GM12878 (cell line): ENCODE results near the gene ADAM29. TPM values are rescaled to one million over a fixed set of nuclear protein-coding genes. Genes with fewer than 3 reads are reported as not detected.

Experiments
- ATAC-seq: fragments of 200-7000 bp; cut with Tn5 transposase; 3 replicates; pipeline ENCODE4 v1.9.1; 2020; ENCODE audit warnings: mild to moderate bottlenecking, moderate library complexity
- BruUV-seq: library from RNA; stranded (reverse); fragments of 400-500 nt; replicated peaks from 2 replicates; lab custom pipeline; 2021; lab: Mats Ljungman, UMichigan
- CTCF ChIA-PET: fragments of 300-600 bp; sonication (Branson Sonifier 250); formaldehyde crosslinking; extraction: SDS; loops from one replicate; lab custom pipeline; 2021; ENCODE audit warnings: inconsistent platforms; lab: Yijun Ruan, JAX
- POLR2A ChIA-PET: fragments of 350-600 bp; formaldehyde crosslinking; extraction: SDS; loops from one replicate; lab custom pipeline; 2021; ENCODE audit warnings: inconsistent platforms; lab: Charles Lee
- RAD21 ChIA-PET: fragments of 300-600 bp; sonication (Branson Sonifier 250); formaldehyde crosslinking; loops from one replicate; lab custom pipeline; 2023; ENCODE audit warnings: antibody characterized with exemption; ENCODE audit not compliant: unreplicated experiment; lab: Charles Lee
- SMC1A ChIA-PET: fragments of 300-600 bp; sonication (Branson Sonifier 250); formaldehyde crosslinking; loops from one replicate; lab custom pipeline; 2023; ENCODE audit not compliant: unreplicated experiment, uncharacterized antibody; lab: Charles Lee
- DNase-seq: peaks from one replicate; pipeline ENCODE4 v3.0.0-alpha.2; 2011; ENCODE audit warnings: low read depth, low spot score
- FAIRE-seq: peaks from 3 replicates; lab custom pipeline; 2011; peaks lifted over from hg19 to GRCh38; lab: Jason Lieb, UNC
- H2AFZ ChIP-seq: 2 replicates; pipeline ENCODE4 v1.6.0; 2011; ENCODE audit warnings: low read depth, low read length, control low read depth; ENCODE audit not compliant: control insufficient read depth
- H3K27ac ChIP-seq: 2 replicates; pipeline ENCODE4 v1.5.1; 2011; ENCODE audit warnings: control low read depth; ENCODE audit not compliant: control insufficient read depth, insufficient read depth
- H3K27me3 ChIP-seq, 2 experiments: replicated peaks in 1 of 2; 2 replicates each; pipeline versions ENCODE4 v1.6.0 to v1.6.1; 2011; ENCODE audit warnings: low read length in 1 of 2; ENCODE audit not compliant: control insufficient read depth in 2 of 2, insufficient read depth in 2 of 2
- H3K36me3 ChIP-seq, 2 experiments: 2 replicates each; pipeline ENCODE4 v1.5.1; 2011; ENCODE audit warnings: low read length in 1 of 2; ENCODE audit not compliant: control insufficient read depth in 2 of 2, insufficient read depth in 2 of 2
- H3K4me1 ChIP-seq: 2 replicates; pipeline ENCODE4 v1.6.1; 2011; ENCODE audit warnings: mild to moderate bottlenecking, low read length, moderate library complexity, mixed read lengths; ENCODE audit not compliant: control insufficient read depth, insufficient read depth
- H3K4me2 ChIP-seq: 2 replicates; pipeline ENCODE4 v1.6.0; 2011; ENCODE audit warnings: control low read depth; ENCODE audit not compliant: control insufficient read depth, insufficient read depth
- H3K4me3 ChIP-seq: fragments of 200-600 bp; sonication (generic); 2 replicates; pipeline ENCODE4 v1.5.1; 2016
- H3K79me2 ChIP-seq: 2 replicates; pipeline ENCODE4 v1.6.0; 2011; ENCODE audit warnings: low read length; ENCODE audit not compliant: control insufficient read depth, insufficient read depth
- H3K9ac ChIP-seq: 2 replicates; pipeline ENCODE4 v1.8.0; 2011; ENCODE audit warnings: low read length, control low read depth, mixed read lengths; ENCODE audit not compliant: control insufficient read depth, insufficient read depth
- H3K9me3 ChIP-seq: replicated peaks from 3 replicates; pipeline ENCODE4 v1.5.1; 2011; ENCODE audit warnings: mild to moderate bottlenecking, low read length; ENCODE audit not compliant: control insufficient read depth, insufficient read depth
- H4K20me1 ChIP-seq: 2 replicates; pipeline ENCODE4 v1.6.0; 2011; ENCODE audit not compliant: control insufficient read depth, insufficient read depth
- BACH1 ChIP-seq: fragments of 450-650 bp; IDR thresholded peaks from 2 replicates; pipeline ENCODE4 v1.6.1; 2017; ENCODE audit warnings: mild to moderate bottlenecking, borderline replicate concordance
- BCL11A ChIP-seq: IDR thresholded peaks from 2 replicates; pipeline ENCODE4 v1.6.1; 2011; ENCODE audit warnings: low read depth, low read length
- BRCA1 ChIP-seq: IDR thresholded peaks from 2 replicates; pipeline ENCODE4 v1.6.1; 2011; ENCODE audit warnings: low read depth, low read length, improper control_type of control experiment
- CEBPZ ChIP-seq: fragments of 150-350 bp; IDR thresholded peaks from 2 replicates; pipeline ENCODE4 v1.6.1; 2016; ENCODE audit warnings: low read depth, low read length
- CHD2 ChIP-seq: IDR thresholded peaks from 2 replicates; pipeline ENCODE4 v1.6.1; 2011; ENCODE audit warnings: low read depth, low read length, improper control_type of control experiment, borderline replicate concordance
- FOXK2 ChIP-seq: fragments of 450-650 bp; IDR thresholded peaks from 2 replicates; pipeline ENCODE4 v1.6.1; 2017; ENCODE audit warnings: mild to moderate bottlenecking, moderate library complexity
- FOXM1 ChIP-seq: IDR thresholded peaks from 2 replicates; pipeline ENCODE4 v1.6.1; 2012; ENCODE audit warnings: low read depth, mild to moderate bottlenecking, inconsistent platforms, low read length, moderate library complexity
- HDAC2 ChIP-seq: fragments of 200-600 bp; sonication (generic); IDR thresholded peaks from 2 replicates; pipeline ENCODE4 v1.6.1; 2017
- IKZF2 ChIP-seq, 2 experiments: fragments of 450-650 bp; IDR thresholded peaks; 2 replicates each; pipeline ENCODE4 v1.6.1; 2017; ENCODE audit warnings: mild to moderate bottlenecking in 2 of 2, moderate library complexity in 2 of 2
- KLF5 ChIP-seq: fragments of 450-650 bp; IDR thresholded peaks from 2 replicates; pipeline ENCODE4 v1.6.1; 2014; ENCODE audit warnings: mild to moderate bottlenecking; ENCODE audit not compliant: partially characterized antibody
- MTA3 ChIP-seq: IDR thresholded peaks from 2 replicates; pipeline ENCODE4 v1.6.1; 2012; ENCODE audit warnings: low read length, inconsistent platforms, borderline replicate concordance
- SMAD1 ChIP-seq: fragments of 450-650 bp; IDR thresholded peaks from 2 replicates; pipeline ENCODE4 v1.6.1; 2018; ENCODE audit warnings: mild to moderate bottlenecking, low read depth; ENCODE audit not compliant: partially characterized antibody
- SUZ12 ChIP-seq: fragments of 200-600 bp; sonication (generic); IDR thresholded peaks from one replicate; pipeline ENCODE4 v1.6.1; 2018; ENCODE audit warnings: antibody characterized with exemption, mild to moderate bottlenecking; ENCODE audit not compliant: unreplicated experiment
- WGBS: methylation state at CpG from one replicate; pipeline ENCODE4 v1.1.6; 2016; ENCODE audit warnings: low lambda C conversion rate; ENCODE audit not compliant: insufficient replicate concordance, insufficient coverage; ENCODE audit errors: missing lambda C conversion rate; 5-methylcytosine and 5-hydroxymethylcytosine counted together
- in situ Hi-C: fragments of 300-500 bp; cut with MboI; formaldehyde crosslinking; loops from 9 replicates; pipeline ENCODE4 v1.14.3; 2018; ENCODE audit warnings: mixed read lengths
- intact Hi-C: fragments of 100-400 bp; cut with micrococcal nuclease; formaldehyde crosslinking; loops from one replicate; pipeline ENCODE4 v1.14.2; 2022; ENCODE audit not compliant: unreplicated experiment
- polyA plus RNA-seq, 11 experiments: library from polyadenylated mRNA; depleted of rRNA in 4 of 11; unstranded in 6 of 11; stranded (reverse) in 5 of 11; fragments of >200 nt; fragmentation: Nextera tagmentation in 4 of 11; fragmentation: Illumina TruSeq in 1 of 11; extraction: Ambion mirVana in 4 of 11; extraction: Trizol in 1 of 11; gene quantifications; 1 replicate in 1 of 11; 2 replicates in 10 of 11; pipeline versions ENCODE4 v1.2.1 to v1.2.3, GENCODE V29; 2011 to 2016; ENCODE audit warnings: inconsistent platforms in 2 of 11, missing spikeins in 2 of 11, low read depth in 1 of 11
- total RNA-seq, 4 experiments: library from RNA; depleted of rRNA in 3 of 4; stranded (reverse); fragments of >200 nt in 3 of 4; fragmentation: Illumina TruSeq in 1 of 4; extraction: Trizol in 1 of 4; gene quantifications; 2 replicates each; pipeline versions ENCODE4 v1.2.1 to v1.2.3, GENCODE V29; 2013 to 2021
- TF ChIP-seq, protein P1 (sequence below): fragments of 450-650 bp; IDR thresholded peaks from 2 replicates; pipeline ENCODE4 v1.6.1; 2017; ENCODE audit warnings: mild to moderate bottlenecking, moderate library complexity
- TF ChIP-seq, protein P2 (sequence below): IDR thresholded peaks from 2 replicates; pipeline ENCODE4 v1.6.1; 2011; ENCODE audit warnings: borderline replicate concordance, low read depth, mild to moderate bottlenecking, moderate library complexity, mixed read lengths, low read length; ENCODE audit not compliant: insufficient read depth; ENCODE audit errors: extremely low read length
- TF ChIP-seq, protein P3 (sequence below): fragments of 450-650 bp; IDR thresholded peaks from 2 replicates; pipeline ENCODE4 v1.6.1; 2017; ENCODE audit warnings: borderline replicate concordance

ADAM29 gene
- total and polyA plus RNA-seq, 10 of the 15 experiments (the other 5 are each of a cell fraction or from before 2014, with no cell fraction given), result 0.04 to 0.20 (median 0.10) TPM; not detected in 7

GRCh38 chr4:174869339-174869738 lies 48.8 kb upstream of the ADAM29 start:
- H3K36me3 ChIP-seq, result no peaks in the 10 kb centered on the region
- WGBS, result 58% methylated on average over 3 of the region's 3 CpGs
- no peaks in the 10 kb centered on the region for H3K4me1 ChIP-seq
- H3K9me3 ChIP-seq, result no peaks in the 10 kb centered on the region
- no peaks in the 10 kb centered on the region for H3K79me2 ChIP-seq
- RAD21 ChIA-PET, result no interaction called here
- DNase-seq (no peak), FAIRE-seq (no peak), ATAC-seq (no peak)
- no peaks in the 10 kb centered on the region for H3K27me3 ChIP-seq
- H4K20me1 ChIP-seq, result no peaks in the 10 kb centered on the region
- no TSS peak for BruUV-seq
- H3K9ac ChIP-seq, result no peak overlapping the region
- in situ Hi-C loops, result loop anchor here (25.0 kb wide), 1 partner anchor 668 kb away; no protein-coding TSS in a partner anchor
- H3K4me2 ChIP-seq, result no peak overlapping the region
- H3K27ac ChIP-seq, result no peak overlapping the region
- POLR2A ChIA-PET, result no interaction called here
- no peak overlapping the region for H2AFZ ChIP-seq
- TF ChIP-seq FOXK2 (no peak), SMAD1 (no peak), CHD2 (no peak), FOXM1 (no peak), IKZF2 (IDR thresholded peaks at IDR 0.05) (no peak), SUZ12 (no peak), MTA3 (no peak), KLF5 (no peak), BACH1 (no peak), HDAC2 (no peak), BRCA1 (no peak), BCL11A (no peak), CEBPZ (no peak)
- TF ChIP-seq, protein P1, sequence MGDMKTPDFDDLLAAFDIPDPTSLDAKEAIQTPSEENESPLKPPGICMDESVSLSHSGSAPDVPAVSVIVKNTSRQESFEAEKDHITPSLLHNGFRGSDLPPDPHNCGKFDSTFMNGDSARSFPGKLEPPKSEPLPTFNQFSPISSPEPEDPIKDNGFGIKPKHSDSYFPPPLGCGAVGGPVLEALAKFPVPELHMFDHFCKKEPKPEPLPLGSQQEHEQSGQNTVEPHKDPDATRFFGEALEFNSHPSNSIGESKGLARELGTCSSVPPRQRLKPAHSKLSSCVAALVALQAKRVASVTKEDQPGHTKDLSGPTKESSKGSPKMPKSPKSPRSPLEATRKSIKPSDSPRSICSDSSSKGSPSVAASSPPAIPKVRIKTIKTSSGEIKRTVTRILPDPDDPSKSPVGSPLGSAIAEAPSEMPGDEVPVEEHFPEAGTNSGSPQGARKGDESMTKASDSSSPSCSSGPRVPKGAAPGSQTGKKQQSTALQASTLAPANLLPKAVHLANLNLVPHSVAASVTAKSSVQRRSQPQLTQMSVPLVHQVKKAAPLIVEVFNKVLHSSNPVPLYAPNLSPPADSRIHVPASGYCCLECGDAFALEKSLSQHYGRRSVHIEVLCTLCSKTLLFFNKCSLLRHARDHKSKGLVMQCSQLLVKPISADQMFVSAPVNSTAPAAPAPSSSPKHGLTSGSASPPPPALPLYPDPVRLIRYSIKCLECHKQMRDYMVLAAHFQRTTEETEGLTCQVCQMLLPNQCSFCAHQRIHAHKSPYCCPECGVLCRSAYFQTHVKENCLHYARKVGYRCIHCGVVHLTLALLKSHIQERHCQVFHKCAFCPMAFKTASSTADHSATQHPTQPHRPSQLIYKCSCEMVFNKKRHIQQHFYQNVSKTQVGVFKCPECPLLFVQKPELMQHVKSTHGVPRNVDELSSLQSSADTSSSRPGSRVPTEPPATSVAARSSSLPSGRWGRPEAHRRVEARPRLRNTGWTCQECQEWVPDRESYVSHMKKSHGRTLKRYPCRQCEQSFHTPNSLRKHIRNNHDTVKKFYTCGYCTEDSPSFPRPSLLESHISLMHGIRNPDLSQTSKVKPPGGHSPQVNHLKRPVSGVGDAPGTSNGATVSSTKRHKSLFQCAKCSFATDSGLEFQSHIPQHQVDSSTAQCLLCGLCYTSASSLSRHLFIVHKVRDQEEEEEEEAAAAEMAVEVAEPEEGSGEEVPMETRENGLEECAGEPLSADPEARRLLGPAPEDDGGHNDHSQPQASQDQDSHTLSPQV, result no peak
- TF ChIP-seq, protein P2, sequence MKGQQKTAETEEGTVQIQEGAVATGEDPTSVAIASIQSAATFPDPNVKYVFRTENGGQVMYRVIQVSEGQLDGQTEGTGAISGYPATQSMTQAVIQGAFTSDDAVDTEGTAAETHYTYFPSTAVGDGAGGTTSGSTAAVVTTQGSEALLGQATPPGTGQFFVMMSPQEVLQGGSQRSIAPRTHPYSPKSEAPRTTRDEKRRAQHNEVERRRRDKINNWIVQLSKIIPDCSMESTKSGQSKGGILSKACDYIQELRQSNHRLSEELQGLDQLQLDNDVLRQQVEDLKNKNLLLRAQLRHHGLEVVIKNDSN, result no peak
- TF ChIP-seq, protein P3, sequence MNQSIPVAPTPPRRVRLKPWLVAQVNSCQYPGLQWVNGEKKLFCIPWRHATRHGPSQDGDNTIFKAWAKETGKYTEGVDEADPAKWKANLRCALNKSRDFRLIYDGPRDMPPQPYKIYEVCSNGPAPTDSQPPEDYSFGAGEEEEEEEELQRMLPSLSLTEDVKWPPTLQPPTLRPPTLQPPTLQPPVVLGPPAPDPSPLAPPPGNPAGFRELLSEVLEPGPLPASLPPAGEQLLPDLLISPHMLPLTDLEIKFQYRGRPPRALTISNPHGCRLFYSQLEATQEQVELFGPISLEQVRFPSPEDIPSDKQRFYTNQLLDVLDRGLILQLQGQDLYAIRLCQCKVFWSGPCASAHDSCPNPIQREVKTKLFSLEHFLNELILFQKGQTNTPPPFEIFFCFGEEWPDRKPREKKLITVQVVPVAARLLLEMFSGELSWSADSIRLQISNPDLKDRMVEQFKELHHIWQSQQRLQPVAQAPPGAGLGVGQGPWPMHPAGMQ, result no peak
- intact Hi-C loops, result no loop called here
- SMC1A ChIA-PET, result no interaction called here
- H3K4me3 ChIP-seq, result no peak overlapping the region
- CTCF ChIA-PET, result no interaction called here
